KMS-11 (cell line): ENCODE data around the gene DLG2.

Experiments
- H2AFZ ChIP-seq: fragments of 200-600 bp; sonication (generic); 2 replicates; pipeline ENCODE4 v1.6.1; 2016; ENCODE audit warnings: antibody characterized with exemption, mixed run types, low read depth
- H3K27ac ChIP-seq: fragments of 200-600 bp; sonication (generic); 2 replicates; pipeline ENCODE4 v1.6.1; 2016; ENCODE audit warnings: mild to moderate bottlenecking, mixed run types
- H3K27me3 ChIP-seq: fragments of 200-600 bp; sonication (generic); 2 replicates; pipeline ENCODE4 v1.6.1; 2017; ENCODE audit warnings: mild to moderate bottlenecking, low read depth, mixed run types, moderate library complexity; ENCODE audit not compliant: insufficient read depth
- H3K36me3 ChIP-seq: fragments of 200-600 bp; sonication (generic); 2 replicates; pipeline ENCODE4 v1.6.1; 2017; ENCODE audit warnings: mild to moderate bottlenecking, mixed run types; ENCODE audit not compliant: insufficient read depth
- H3K4me1 ChIP-seq: fragments of 200-600 bp; sonication (generic); 2 replicates; pipeline ENCODE4 v1.6.1; 2016; ENCODE audit warnings: mild to moderate bottlenecking, low read depth, mixed run types; ENCODE audit not compliant: poor library complexity, severe bottlenecking
- H3K4me2 ChIP-seq: fragments of 200-600 bp; sonication (generic); 2 replicates; pipeline ENCODE4 v1.7.0; 2016; ENCODE audit warnings: mild to moderate bottlenecking, mixed run types
- H3K4me3 ChIP-seq: fragments of 200-600 bp; sonication (generic); IDR thresholded peaks from 2 replicates; pipeline ENCODE4 v1.6.1; 2017; ENCODE audit warnings: low read depth, low read length, mixed read lengths; ENCODE audit not compliant: insufficient read depth
- H3K79me2 ChIP-seq: fragments of 200-600 bp; sonication (generic); 2 replicates; pipeline ENCODE4 v1.6.1; 2016; ENCODE audit warnings: low read depth, mixed run types; ENCODE audit not compliant: insufficient read depth
- H3K9ac ChIP-seq: fragments of 200-600 bp; sonication (generic); 2 replicates; pipeline ENCODE4 v1.6.1; 2016; ENCODE audit warnings: mild to moderate bottlenecking, mixed run types
- H4K20me1 ChIP-seq: fragments of 200-600 bp; sonication (generic); 2 replicates; pipeline ENCODE4 v1.6.1; 2016; ENCODE audit warnings: mild to moderate bottlenecking, mixed run types; ENCODE audit not compliant: insufficient read depth
- TF ChIP-seq, protein P1 (sequence below): fragments of 200-600 bp; sonication (generic); conservative IDR thresholded peaks from 2 replicates; pipeline ENCODE4 v1.6.1; 2017; ENCODE audit warnings: low read depth, mild to moderate bottlenecking, antibody characterized with exemption, low read length, moderate library complexity, mixed read lengths

Gene DLG2

GRCh38 chr11:85096939-85097338 is 530.2 kb downstream of the DLG2 start:
- H2AFZ ChIP-seq = no peak overlapping the region
- no peak overlapping the region for H3K27ac ChIP-seq

DNA sequence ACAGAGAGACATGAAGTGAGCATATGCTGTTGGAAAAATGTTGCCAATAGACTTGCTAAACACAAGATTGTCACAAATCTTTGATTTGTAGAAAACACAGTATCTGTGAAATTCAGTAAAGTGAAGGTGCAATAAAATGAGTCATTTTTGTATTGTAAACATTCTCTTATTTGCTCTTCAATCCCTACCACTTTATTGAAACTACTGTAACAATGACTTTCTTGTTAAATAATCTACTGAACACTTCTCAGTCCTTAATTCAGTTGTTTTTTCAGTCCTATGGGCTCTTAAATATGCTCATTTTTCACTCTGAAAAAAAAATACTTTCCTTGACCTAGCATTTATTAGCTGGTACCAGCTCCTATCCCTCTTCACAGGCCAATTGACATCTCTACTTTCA is 531.9 kb downstream of the DLG2 start:
- H3K4me3 ChIP-seq = no peak overlapping the region
- H3K4me2 ChIP-seq = no peak overlapping the region
- H3K79me2 ChIP-seq = no peaks in the 10 kb centered on the region
- H3K4me1 ChIP-seq = peaks cover 8% of the 10 kb centered on the region
- H3K36me3 ChIP-seq = no peaks in the 10 kb centered on the region
- H3K9ac ChIP-seq = no peak overlapping the region
- H4K20me1 ChIP-seq = no peaks in the 10 kb centered on the region
- TF ChIP-seq, protein P1, sequence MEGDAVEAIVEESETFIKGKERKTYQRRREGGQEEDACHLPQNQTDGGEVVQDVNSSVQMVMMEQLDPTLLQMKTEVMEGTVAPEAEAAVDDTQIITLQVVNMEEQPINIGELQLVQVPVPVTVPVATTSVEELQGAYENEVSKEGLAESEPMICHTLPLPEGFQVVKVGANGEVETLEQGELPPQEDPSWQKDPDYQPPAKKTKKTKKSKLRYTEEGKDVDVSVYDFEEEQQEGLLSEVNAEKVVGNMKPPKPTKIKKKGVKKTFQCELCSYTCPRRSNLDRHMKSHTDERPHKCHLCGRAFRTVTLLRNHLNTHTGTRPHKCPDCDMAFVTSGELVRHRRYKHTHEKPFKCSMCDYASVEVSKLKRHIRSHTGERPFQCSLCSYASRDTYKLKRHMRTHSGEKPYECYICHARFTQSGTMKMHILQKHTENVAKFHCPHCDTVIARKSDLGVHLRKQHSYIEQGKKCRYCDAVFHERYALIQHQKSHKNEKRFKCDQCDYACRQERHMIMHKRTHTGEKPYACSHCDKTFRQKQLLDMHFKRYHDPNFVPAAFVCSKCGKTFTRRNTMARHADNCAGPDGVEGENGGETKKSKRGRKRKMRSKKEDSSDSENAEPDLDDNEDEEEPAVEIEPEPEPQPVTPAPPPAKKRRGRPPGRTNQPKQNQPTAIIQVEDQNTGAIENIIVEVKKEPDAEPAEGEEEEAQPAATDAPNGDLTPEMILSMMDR = no peak
- no peaks in the 10 kb centered on the region for H3K27me3 ChIP-seq
- H2AFZ ChIP-seq = no peak overlapping the region
- no peak overlapping the region for H3K27ac ChIP-seq

More at GRCh38 chr11:85096939-85097338, 530.2 kb downstream of the DLG2 start:
- Histone ChIP-seq H3K27me3 (no peaks in the 10 kb centered on the region), H3K36me3 (no peaks in the 10 kb centered on the region), H3K4me3 (no peak overlapping the region), H3K4me1 (peaks cover 8% of the 10 kb centered on the region), H3K9ac (no peak overlapping the region), H3K79me2 (no peaks in the 10 kb centered on the region), H3K4me2 (no peak overlapping the region), H4K20me1 (no peaks in the 10 kb centered on the region)
- TF ChIP-seq, protein P1 = no peak

GRCh38 chr11:85094795-85095194 is 532.3 kb downstream of the DLG2 start:
- Histone ChIP-seq H3K36me3 (no peaks in the 10 kb centered on the region), H3K4me3 (no peak overlapping the region), H3K9ac (no peak overlapping the region), H3K27me3 (no peaks in the 10 kb centered on the region), H3K4me1 (peaks cover 8% of the 10 kb centered on the region), H2AFZ (no peak overlapping the region), H3K27ac (no peak overlapping the region), H3K4me2 (no peak overlapping the region), H3K79me2 (no peaks in the 10 kb centered on the region), H4K20me1 (no peaks in the 10 kb centered on the region)
- TF ChIP-seq, protein P1 = no peak

DNA sequence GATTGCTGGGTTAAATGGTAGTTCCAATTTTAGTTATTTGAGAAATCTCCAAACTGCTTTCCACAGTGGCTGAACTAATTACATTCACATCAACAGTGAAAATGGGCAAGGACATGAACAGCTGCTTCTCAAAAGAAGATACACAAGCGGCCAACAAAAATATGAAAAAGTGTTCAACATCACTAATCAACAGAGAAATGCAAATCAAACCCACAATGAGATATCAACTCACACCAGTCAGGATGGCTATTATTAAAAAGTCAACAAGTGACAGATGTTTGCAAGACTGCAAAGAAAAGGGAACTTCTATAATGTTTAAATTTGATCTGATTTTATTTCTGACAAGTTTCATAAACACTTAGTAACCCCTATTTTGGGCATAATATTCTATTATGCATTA is 537.5 kb downstream of the DLG2 start:
- Histone ChIP-seq H3K4me2 (no peak overlapping the region), H3K4me3 (no peak overlapping the region), H3K27ac (no peak overlapping the region), H4K20me1 (no peaks in the 10 kb centered on the region), H3K4me1 (no peaks in the 10 kb centered on the region), H3K36me3 (no peaks in the 10 kb centered on the region), H3K27me3 (no peaks in the 10 kb centered on the region), H3K9ac (no peak overlapping the region), H2AFZ (no peak overlapping the region), H3K79me2 (no peaks in the 10 kb centered on the region)
- TF ChIP-seq, protein P1 = no peak
